Hematopoietic multipotent progenitor cell treated with erythropoietin and hydrocortisone succinate and interleukin-3 and kit ligand, for 15 days (in vitro differentiated cells): Measurements from ENCODE around the gene EYS.
"Not testable (repeated sequence)": the region's sequence is repeated elsewhere in the genome, so short reads cannot be mapped to it uniquely, and the experiment has no call there.

Experiments
- DNase-seq: peaks from one replicate; pipeline ENCODE4 v3.0.0-alpha.2; 2015; ENCODE audit warnings: low spot score

EYS gene

GRCh38 chr6:65088575-65088974, 618.5 kb downstream of the EYS start:
- no peak for DNase-seq

- DNase-seq, result no peak
Observed at GRCh38 chr6:65081756-65082155, 625.3 kb downstream of the EYS start.

- no peak for DNase-seq
Observed at GRCh38 chr6:65075705-65076230, 631.3 kb downstream of the EYS start.

DNA sequence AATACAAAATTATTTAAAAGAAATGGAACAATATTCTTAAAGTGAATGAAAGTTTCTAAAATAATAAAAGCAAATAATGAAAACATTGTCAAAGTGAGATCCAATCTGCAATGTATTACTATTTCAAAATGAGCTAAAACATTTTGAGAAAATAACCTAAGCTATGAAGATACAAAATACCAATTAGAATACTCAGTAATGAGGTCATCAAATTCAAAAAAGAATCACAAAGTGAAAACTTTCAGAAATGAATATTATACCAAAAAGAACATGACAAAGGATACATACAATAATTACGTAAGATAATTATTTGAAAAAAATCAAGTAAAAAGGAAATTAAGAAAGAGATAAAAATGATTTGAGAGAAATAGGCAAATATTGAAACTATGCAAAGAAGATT, 634.5 kb downstream of the EYS start:
- DNase-seq, result no peak

DNA sequence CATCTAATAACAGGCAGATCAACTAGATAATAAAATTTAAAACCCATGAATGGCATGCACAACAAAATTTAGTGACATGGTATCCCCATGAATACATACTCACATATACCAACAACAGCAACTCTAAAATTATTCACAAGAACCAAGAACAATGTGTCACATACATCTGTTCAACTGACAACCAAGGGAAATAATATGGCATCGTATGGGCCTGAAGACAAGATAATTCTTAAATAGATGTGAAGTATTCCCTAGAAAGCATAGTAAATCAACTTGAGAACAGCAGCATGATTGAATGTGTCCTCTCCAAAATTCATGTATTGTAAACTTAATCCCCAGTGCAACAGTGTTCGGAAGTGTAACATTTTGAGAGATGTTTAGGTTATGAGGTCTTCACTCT, 635.5 kb downstream of the EYS start:
- no peak for DNase-seq

DNA sequence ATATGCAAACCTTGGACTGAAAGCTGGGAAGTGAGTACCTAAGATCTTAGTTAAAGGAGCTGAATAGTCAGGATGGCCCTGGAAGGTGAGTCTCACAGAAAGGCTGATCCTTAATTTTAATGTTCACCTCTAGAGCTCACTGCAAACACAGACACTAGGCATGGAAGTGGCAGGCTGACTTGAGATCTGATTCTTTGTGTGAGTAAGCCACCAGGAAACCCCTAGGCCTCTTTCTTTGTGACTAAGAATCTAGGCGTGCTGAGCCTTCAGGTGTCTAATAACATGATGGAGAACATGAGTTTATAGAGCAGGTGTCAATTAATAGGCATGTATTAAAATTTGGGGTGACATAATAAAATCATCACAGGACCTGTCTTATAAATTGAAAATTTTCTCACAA, 642.2 kb downstream of the EYS start:
- no peak for DNase-seq

- DNase-seq, result no peak
Observed at GRCh38 chr6:65059568-65059967, 647.5 kb downstream of the EYS start.

DNA sequence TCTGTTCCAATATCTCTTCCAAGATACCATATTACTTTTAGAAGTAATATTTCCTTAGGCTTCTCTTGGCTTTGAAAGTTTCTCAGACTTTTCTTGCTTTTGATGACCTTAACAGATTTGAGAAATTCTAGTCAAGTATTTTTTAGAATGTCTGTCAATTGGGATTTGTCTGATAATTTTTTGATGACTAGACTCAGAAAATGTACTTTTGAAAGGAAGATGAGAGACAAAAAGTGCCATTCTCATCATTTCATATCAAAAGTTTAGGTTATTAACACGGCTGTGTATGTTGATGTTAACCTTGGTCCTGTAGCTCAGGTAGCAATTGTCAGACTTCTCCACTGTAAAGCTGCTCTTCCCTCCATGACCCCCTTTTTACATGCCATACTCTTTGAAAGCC, 651.5 kb downstream of the EYS start:
- no peak for DNase-seq

- DNase-seq, result no peak
Observed at GRCh38 chr6:65052626-65053025, 654.4 kb downstream of the EYS start.

DNA sequence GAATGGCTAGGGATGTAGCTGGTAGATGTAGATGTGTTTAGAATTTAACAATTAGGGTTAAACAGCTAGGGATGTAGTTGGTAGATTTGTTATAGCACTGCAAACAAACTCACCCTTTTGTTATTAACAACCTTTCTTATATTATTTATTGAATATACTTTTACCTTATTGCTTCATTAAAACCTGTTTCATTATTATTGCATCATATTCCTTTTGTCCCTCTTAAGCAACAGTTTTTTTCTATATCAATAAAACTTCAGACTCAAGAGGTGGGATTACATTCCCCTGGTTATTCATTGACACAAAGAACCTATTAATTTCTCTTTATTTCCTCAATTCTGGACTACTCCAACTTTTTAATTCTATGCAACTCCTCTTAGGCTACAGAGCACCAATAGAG, 661.2 kb downstream of the EYS start:
- no peak for DNase-seq

GRCh38 chr6:65014006-65014405, 693.0 kb downstream of the EYS start:
- DNase-seq, result no peak

DNA sequence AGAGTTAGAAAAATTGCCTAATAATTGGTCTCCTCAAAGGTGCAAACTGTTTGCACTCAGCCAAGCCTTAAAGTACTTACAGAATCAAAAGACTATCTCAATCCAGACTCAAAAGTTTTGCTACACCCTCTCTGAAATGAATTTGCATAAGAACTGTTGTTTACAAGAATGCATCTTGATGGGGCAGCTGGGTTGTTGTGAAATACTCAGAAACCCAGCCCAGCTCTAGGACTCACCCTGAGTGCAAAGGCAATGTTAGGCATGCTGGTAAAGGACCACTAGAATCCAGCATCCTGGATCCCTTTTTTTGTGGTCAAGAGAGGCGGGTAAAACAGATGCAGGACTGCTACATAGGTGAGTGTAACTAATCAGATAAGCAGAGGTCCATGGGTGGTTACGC, 700.2 kb downstream of the EYS start:
- no peak for DNase-seq

GRCh38 chr6:65004283-65004682, 702.7 kb downstream of the EYS start:
- DNase-seq, result no peak

GRCh38 chr6:65002882-65003281, 704.1 kb downstream of the EYS start:
- not testable (repeated sequence) for DNase-seq

DNA sequence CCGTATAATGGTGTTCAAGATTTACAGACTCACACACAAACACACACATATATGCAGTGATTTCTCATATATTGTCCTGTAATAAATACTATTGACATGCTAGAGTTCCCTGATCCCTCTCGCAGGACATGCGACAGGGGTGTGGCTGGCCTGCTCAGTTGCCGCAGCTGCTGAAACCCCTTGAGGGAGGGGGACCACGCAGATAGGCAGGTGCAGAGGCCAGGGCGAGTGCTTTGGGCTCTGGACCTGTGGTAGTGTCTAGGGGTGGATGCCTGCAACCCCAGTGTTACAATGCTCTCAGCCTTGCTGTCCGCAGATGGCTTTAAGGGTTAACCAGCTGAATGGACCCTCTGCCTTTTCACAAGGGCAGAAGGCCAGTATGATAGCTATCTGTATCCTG, 706.2 kb downstream of the EYS start:
- DNase-seq, result no peak

GRCh38 chr6:64998204-64998603, 708.8 kb downstream of the EYS start:
- DNase-seq, result no peak

GRCh38 chr6:64996301-64996700, 710.7 kb downstream of the EYS start:
- no peak for DNase-seq

DNA sequence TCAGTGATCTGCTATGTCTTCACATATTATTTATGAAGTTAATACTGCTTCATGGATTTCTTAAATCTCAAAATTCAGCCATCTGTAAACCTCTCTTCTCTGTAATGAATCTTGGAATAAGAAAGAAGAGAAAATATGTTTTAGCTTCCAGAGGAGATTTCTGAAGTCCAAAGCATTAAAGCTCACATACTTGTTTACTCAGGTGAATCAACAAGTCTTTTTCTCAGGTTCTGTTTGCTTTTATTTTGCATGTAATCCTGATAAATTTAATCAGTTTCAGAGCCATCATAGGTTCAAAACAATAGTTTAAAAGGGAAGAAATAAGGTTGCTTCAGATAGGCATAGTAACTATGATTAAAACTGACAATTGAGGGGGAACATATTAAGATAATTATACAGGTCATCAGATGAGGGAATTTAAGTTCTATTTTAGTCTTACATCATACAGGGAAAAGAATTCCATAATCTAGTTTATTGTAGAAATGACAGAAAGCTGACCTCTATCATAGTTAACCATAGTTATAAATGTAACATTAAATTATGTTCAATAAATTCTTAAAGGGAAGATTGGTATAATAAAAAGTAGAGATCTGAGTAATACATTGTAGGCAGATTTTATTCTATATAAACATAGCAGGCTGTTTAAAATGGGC, 716.2 kb downstream of the EYS start:
- no peak for DNase-seq

DNA sequence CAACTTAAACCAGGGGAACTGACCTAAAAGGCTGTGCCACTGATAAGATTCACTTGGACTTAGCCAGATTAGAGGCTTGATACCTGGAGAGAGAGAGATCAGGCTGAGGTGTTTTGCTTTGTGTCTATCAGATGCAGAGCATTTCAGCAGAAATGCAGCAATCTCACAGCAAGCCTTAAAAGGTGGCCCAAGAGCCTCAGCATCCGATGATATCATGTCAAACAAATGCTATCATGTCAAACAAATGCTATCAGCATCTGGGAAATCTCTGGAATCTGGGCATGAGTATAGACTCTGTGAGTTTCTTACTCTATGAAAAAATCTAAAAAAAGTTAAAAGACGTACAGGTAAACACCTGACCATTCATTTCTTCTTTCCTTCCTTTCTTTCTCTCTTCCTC, 718.9 kb downstream of the EYS start:
- no peak for DNase-seq

DNA sequence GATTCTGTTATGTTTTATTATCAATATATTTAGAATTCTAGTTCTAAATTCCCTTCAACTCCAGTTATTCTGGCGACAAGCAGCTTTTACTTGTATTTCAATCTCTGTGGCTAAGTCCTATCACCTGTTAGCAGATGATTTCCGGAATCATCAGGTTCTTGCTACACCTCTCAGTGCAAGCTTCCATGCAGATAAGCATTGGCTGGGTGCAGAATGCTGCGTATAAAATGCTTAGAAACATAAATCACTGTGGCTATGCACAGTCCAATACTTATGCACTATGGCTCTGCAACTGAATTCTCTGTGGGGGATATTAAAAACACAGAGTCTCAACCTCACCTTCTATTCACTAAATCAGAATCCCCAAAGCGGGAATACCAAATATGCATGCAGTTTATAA, 720.0 kb downstream of the EYS start:
- DNase-seq, result no peak

- no peak for DNase-seq
Observed at GRCh38 chr6:64985726-64986125, 721.3 kb downstream of the EYS start.

DNA sequence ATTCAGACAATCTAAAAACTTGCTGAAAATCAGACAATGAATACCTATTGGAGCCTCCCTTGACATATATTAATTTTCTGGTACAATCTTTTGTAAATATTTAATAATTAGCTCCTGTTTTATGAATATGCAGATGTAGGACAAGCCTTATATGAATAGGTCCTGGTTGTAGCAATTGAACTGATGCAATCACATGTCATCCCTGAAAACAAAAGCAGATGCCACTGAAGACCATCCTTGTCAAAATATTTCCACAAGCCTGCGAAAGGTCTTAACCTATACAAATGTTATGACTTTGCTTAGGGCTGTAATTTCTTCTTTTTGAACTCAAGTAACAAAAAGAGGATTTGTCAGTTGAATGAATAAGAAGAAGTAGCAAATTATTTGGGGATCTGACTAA, 722.1 kb downstream of the EYS start:
- DNase-seq, result no peak

GRCh38 chr6:64983089-64983488, 723.9 kb downstream of the EYS start:
- no peak for DNase-seq

GRCh38 chr6:64973142-64973541, 733.9 kb downstream of the EYS start:
- DNase-seq, result no peak

DNA sequence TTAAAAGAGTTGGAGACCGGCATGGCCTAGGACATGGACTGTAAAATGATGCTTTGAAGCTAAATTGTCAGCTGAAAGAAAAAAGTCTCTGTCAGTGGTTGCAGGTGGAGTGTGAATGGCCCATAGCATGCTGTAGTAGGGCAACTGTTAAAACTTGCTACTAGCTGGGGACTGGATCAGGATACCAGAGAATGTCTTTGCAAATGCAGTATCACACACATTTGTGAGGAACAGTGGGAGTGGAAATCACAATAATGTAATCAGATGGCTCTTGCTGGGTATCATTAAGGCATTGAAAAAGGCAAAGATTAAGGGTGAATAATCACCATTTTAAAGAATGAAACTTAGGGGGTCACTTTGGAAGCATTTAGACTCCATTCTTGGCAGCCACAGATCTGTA, 737.9 kb downstream of the EYS start:
- DNase-seq, result no peak
